Measurements from ENCODE around the gene PRG2. TPM values are rescaled to one million over a fixed set of nuclear protein-coding genes. Genes with fewer than 3 reads are reported as not detected.
"Not testable (repeated sequence)": the region's sequence is repeated elsewhere in the genome, so short reads cannot be mapped to it uniquely, and the experiment has no call there.

Gene PRG2
- total RNA-seq, 1 donor from 2014 or later, result not detected

GRCh38 chr11:57340039-57340615 lies 50.3 kb downstream of the PRG2 start:
- Mint-ChIP-seq H3K36me3 (ENCODE audit: low read depth) (no peaks in the 10 kb centered on the region), H3K9me3 (ENCODE audit: low read depth) (no peaks in the 10 kb centered on the region), H3K27me3 (ENCODE audit: low read depth) (peaks cover 14% of the 10 kb centered on the region), H3K4me3 (ENCODE audit: unreplicated experiment) (no peak overlapping the region), H3K27ac (ENCODE audit: unreplicated experiment) (no peak overlapping the region), H3K4me1 (ENCODE audit: low read depth) (peaks cover 9% of the 10 kb centered on the region)
- DNase-seq (ENCODE audit: low spot score), result no peak
- TF ChIP-seq, protein P1, sequence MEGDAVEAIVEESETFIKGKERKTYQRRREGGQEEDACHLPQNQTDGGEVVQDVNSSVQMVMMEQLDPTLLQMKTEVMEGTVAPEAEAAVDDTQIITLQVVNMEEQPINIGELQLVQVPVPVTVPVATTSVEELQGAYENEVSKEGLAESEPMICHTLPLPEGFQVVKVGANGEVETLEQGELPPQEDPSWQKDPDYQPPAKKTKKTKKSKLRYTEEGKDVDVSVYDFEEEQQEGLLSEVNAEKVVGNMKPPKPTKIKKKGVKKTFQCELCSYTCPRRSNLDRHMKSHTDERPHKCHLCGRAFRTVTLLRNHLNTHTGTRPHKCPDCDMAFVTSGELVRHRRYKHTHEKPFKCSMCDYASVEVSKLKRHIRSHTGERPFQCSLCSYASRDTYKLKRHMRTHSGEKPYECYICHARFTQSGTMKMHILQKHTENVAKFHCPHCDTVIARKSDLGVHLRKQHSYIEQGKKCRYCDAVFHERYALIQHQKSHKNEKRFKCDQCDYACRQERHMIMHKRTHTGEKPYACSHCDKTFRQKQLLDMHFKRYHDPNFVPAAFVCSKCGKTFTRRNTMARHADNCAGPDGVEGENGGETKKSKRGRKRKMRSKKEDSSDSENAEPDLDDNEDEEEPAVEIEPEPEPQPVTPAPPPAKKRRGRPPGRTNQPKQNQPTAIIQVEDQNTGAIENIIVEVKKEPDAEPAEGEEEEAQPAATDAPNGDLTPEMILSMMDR (IDR thresholded peaks at IDR 0.05), result no peak

- DNase-seq (ENCODE audit: low spot score), result no peak
These were observed 51.1 kb downstream of the PRG2 start for GRCh38 chr11:57339328-57339727.

DNA sequence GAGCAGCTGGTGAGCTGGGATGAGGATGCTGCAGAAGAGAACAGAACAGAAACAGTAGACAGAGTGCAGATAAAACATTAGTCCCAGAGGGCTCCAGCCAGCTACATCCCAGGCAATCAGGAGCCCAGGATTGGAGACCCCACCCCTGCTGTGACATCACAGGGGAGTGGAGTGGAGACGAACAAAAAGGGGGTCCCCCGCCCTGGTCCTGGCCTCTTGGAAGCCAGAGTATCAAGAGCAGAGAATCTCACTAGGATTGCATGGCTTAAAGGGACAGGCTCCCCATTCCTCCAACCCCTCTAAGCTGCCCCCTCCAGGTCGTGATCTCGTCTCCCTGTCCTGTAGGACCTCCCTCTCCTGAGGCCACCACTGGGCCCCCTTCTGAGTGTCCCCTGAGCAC lies 52.3 kb downstream of the PRG2 start, which contains the start of gene P2RX3:
P2RX3 (plus strand) TSS at position 211 of the 400 bp plus-strand sequence. CDS start 199 bp downstream, outside the sequence.
- H3K4me3 Mint-ChIP-seq (ENCODE audit: unreplicated experiment), result no peak within 1 kb of the TSS
- no peak for DNase-seq (ENCODE audit: low spot score)
- peak within 1 kb of the TSS; percentile 71 for H3K27ac Mint-ChIP-seq (ENCODE audit: unreplicated experiment)
- H3K4me1 Mint-ChIP-seq (ENCODE audit: low read depth), result peaks cover 23% of the 10 kb centered on the region
- no peaks in the 10 kb centered on the region for H3K9me3 Mint-ChIP-seq (ENCODE audit: low read depth)
- peaks cover 1% of the 10 kb centered on the region for H3K36me3 Mint-ChIP-seq (ENCODE audit: low read depth)
- TF ChIP-seq, protein P1 (IDR thresholded peaks at IDR 0.05), result no peak
- peaks cover 14% of the 10 kb centered on the region for H3K27me3 Mint-ChIP-seq (ENCODE audit: low read depth)

More at GRCh38 chr11:57339328-57339727, 51.1 kb downstream of the PRG2 start:
- no peaks in the 10 kb centered on the region for H3K36me3 Mint-ChIP-seq (ENCODE audit: low read depth)
- no peak overlapping the region for H3K27ac Mint-ChIP-seq (ENCODE audit: unreplicated experiment)
- H3K27me3 Mint-ChIP-seq (ENCODE audit: low read depth), result peaks cover 14% of the 10 kb centered on the region
- TF ChIP-seq, protein P1 (IDR thresholded peaks at IDR 0.05), result no peak
- no peak overlapping the region for H3K4me3 Mint-ChIP-seq (ENCODE audit: unreplicated experiment)
- H3K9me3 Mint-ChIP-seq (ENCODE audit: low read depth), result no peaks in the 10 kb centered on the region
- peaks cover 17% of the 10 kb centered on the region for H3K4me1 Mint-ChIP-seq (ENCODE audit: low read depth)

DNA sequence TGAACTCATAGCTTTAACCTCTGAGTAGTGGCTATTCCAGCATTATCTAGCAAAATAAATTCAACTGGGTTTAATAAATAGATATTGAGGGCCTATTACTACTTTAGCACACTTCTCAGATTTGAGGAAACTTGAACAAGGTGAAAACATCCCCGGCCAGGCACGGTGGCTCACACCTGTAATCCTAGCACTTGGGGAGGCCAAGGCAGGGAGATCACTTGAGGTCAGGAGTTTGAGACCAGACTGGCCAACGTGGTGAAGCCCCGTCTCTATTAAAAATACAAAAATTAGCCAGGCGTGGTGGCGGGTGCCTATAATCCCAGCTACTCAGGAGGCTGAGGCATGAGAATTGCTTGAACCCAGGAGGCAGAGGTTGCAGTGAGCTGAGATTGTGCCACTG lies 53.6 kb downstream of the PRG2 start:
- H3K36me3 Mint-ChIP-seq (ENCODE audit: low read depth); H3K9me3 Mint-ChIP-seq (ENCODE audit: low read depth); H3K4me3 Mint-ChIP-seq (ENCODE audit: unreplicated experiment); DNase-seq (ENCODE audit: low spot score); H3K27ac Mint-ChIP-seq (ENCODE audit: unreplicated experiment): not testable (repeated sequence)
- peaks cover 23% of the 10 kb centered on the region for H3K4me1 Mint-ChIP-seq (ENCODE audit: low read depth)
- H3K27me3 Mint-ChIP-seq (ENCODE audit: low read depth), result peaks cover 14% of the 10 kb centered on the region

Other genes starting within 250 kb of the PRG2 start
- not detected in 3 replicates for gene LRRC55, start 208.7 kb downstream of the PRG2 start, total RNA-seq
- gene APLNR, start 153.4 kb downstream of the PRG2 start, total RNA-seq, result not detected in 3 replicates
- gene TNKS1BP1, start 65.7 kb downstream of the PRG2 start, total RNA-seq, result 112 to 181 TPM (median 164 TPM) in 3 replicates
- gene SSRP1, start 54.8 kb downstream of the PRG2 start, total RNA-seq, result 56.8 to 76.3 TPM (median 58.8 TPM) in 3 replicates
- gene P2RX3, start 52.3 kb downstream of the PRG2 start, total RNA-seq, result not detected in 3 replicates
- not detected in 3 replicates for gene PRG3, start 9.5 kb downstream of the PRG2 start, total RNA-seq
- 10.8 to 12.6 TPM (median 12.4 TPM) in 3 replicates for gene SLC43A3, start 36.5 kb upstream of the PRG2 start, total RNA-seq
- 0.31 to 0.57 TPM in 2 of 3 replicates, not detected in the other for gene RTN4RL2, start 69.9 kb upstream of the PRG2 start, total RNA-seq
- 5.2 to 5.6 TPM (median 5.3 TPM) in 3 replicates for gene SLC43A1, start 125.1 kb upstream of the PRG2 start, total RNA-seq
- gene TIMM10, start 140.1 kb upstream of the PRG2 start, total RNA-seq, result 37.5 to 61.6 TPM (median 43.2 TPM) in 3 replicates
- gene SMTNL1, start 146.9 kb upstream of the PRG2 start, total RNA-seq, result not detected in 3 replicates
- 8.8 to 24.9 TPM (median 9.9 TPM) in 3 replicates for gene UBE2L6, start 177.0 kb upstream of the PRG2 start, total RNA-seq
- gene SERPING1, start 207.0 kb upstream of the PRG2 start, total RNA-seq, result 1.8 to 4.6 TPM (median 4.5 TPM) in 3 replicates

Measured in chondrocyte (in vitro differentiated cells).